Testis (tissue), 2 donors: Measurements from ENCODE around the gene ELF2.

Source experiments
- CTCF ChIP-seq, 3 experiments: fragments of 450-650 bp in 2 of 3; fragments of 200-600 bp in 1 of 3; sonication (generic) in 1 of 3; IDR thresholded peaks; one replicate each; pipeline ENCODE4 v1.5.1; 2016 to 2019; ENCODE audit warnings: antibody characterized with exemption in 3 of 3, mild to moderate bottlenecking in 2 of 3, moderate library complexity in 1 of 3
- POLR2A ChIP-seq: fragments of 450-650 bp; IDR thresholded peaks from one replicate; pipeline ENCODE4 v1.6.1; 2017; ENCODE audit warnings: antibody characterized with exemption, mild to moderate bottlenecking, moderate library complexity

DNA sequence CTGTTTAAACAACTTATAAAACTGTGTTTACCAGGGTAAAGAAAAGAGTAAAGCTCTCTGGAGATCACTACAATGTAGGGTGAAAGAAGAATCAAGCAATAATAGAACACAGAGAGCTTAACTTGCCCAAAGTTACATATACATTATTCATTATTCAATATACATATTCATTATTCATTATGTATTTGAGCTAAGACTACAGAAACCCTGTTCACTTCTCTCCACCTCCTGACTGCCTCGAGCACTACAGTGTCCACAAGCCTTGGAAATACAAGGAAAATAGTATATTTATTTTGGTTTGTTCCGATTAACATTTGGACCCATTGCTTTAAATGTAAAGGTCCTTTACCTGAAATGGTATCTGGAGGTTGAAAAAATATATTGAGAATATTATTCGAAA, 35.9 kb upstream of the ELF2 start:
- no peak for TF ChIP-seq CTCF (IDR thresholded peaks at IDR 0.05)
- no peak for TF ChIP-seq POLR2A
